HG02973 (cell line): ENCODE results near the gene BCAR3.

Experiments used
- ATAC-seq: cut with Tn5 transposase; IDR thresholded peaks from one replicate; pipeline ENCODE4 v1.9.1; 2021; ENCODE audit warnings: moderate library complexity; ENCODE audit not compliant: unreplicated experiment

Gene BCAR3

DNA sequence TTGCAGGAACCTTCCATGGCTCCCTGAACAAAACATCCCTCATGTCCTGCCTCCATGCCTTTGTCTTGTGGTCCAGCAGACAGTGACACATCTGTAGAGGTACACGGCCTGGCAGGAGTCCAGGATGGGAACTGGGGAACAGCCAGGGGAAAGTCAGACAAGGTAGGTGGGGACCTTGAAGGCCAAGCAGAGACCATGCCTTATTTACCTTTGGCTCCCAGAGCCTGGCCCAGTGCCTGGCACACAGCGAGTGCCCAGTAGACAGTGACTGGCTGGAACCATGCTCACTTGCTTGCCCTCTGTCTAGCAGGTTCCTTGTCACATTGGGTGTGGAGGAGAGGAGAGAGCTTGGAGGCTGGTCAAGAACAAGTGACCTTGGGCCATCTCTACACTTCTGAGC, 81.0 kb downstream of the BCAR3 start:
- ATAC-seq, result no peak

DNA sequence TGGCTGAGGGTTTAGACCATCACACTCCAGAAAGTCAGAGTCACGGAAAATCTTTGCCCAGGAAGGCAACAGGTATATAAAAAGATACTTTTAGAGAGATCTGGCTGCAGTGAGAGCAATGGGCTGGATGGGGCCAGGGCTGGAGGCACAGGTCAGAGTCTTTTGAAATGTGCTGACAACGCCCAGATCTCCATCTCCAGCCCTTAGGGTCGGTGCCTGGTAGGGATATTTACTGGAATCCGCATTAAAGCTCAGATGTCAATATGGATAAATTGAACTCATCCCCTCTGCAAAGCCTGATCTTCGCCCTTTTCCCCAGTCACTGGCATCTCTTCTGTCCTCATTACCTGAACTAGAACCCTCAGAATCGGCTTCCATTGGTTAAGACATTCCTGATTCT, 82.2 kb downstream of the BCAR3 start:
- no peak for ATAC-seq

DNA sequence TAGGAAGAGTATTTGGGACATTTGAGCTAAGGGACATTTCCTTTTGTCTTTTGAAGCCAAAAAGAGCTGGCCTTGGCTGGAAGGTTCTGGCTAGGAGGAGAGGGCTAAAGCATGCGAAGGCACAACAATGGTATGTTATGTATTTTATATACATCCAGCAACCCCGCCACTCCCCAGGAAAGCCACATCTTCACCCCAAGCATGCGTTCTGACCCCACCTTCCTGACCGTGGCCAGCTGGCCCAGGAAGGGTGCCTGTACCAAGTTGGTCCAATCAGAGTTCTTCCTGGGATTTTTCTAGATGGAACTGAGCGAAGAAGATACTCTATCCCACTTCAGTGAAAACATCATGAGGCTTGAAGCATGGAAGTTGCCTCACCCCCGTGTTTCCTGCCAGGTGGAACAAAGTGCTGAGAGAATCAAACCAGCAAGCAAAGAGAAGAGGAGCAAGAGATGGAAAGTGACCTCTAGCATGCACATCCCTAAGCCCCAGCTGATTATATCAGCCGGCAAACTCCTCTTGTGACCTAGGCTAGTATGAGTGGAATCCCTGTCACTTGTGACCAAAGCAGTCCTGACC, 82.7 kb downstream of the BCAR3 start:
- ATAC-seq, result no peak

DNA sequence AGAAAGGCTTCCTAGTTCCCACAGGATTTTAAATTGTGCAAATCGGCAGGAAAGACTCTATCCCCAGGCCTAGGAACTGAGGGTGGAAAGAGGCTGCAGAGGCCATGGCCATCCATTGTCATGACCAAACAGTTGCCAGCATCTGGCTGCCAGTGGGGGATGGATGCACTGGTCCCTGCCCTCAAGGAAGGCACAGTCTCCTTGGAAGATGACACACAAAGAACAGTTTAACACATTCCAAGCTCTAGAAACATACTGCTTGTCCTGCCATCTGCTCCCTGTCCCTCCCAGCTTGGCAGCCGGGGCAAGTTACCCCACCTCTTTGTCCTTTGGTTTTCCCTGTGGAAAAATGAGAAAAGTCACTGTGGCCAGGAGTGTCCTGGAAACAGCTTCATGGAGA, 83.2 kb downstream of the BCAR3 start:
- no peak for ATAC-seq

DNA sequence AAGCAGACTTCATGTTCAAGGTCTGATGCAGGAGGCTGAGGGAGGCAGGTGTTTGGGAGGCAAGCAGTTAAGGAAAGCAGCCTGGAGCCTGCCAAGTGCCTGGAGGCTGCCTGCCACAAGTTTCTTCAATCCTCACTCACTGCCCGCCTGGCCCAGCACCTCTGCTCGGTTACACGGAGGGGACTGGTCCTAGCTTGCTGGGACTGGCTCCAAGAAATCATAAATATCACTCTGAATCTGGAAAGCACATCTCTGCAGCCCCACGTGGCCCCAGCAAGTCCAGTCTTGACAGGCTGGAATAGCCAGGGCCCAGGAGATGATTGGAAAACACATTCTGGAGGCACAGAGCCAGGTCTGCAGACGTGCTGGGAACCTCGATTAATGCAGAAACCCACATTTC, 83.9 kb downstream of the BCAR3 start:
- no peak for ATAC-seq

DNA sequence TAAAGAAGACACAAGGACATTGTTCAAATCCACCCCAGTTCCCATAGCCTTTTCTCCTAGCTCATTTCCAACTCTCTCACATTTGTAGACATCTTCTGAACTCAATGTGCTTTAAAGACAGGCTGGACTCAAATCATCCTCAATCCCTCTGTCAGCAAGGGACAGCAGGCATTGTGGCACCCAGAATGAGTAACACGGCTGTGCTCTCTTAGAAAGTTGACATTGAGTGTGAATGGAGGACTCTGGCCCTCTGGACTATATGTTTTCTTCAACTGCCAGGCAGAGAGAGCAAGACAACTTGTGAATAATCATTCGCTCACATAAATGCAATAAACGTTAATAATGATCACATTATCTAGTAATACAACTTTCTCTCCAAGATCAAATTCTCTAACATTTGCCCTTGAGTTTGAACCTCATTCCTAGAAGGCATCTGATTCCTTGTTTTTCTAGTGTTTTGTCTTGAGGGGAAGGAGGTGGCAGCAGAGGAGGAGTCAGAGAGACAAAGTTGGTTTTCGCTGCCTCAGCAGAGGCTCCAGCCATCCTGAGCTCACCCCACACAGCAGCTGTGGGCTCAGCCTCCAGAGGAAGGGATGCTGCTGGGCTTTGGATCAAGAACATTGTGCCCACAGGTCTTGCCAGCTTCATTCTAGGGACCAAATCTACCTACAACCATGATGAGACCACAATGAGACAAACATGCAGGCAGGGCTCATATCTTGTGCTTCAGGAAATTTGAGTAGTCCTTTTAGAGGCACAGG, 85.1 kb downstream of the BCAR3 start:
- ATAC-seq, result no peak

DNA sequence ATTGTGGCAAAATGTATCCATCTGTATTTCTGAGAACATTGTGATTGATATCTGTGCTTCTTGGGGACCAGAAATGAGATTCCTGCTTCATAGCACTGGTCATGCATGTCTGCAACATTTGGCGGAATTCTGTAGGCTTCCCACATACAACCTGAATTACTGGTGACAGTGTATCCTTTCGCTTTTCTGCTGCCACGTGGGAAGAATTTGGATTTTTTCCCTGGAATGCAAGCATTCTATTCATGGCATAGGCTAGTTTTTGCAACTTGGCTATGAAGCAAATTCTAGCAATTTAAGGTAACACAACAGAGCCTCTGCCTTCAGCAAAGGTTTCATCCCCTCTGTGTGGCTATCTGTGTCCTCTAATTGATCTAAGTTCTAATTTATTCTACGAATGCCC, 85.9 kb downstream of the BCAR3 start:
- ATAC-seq, result no peak

DNA sequence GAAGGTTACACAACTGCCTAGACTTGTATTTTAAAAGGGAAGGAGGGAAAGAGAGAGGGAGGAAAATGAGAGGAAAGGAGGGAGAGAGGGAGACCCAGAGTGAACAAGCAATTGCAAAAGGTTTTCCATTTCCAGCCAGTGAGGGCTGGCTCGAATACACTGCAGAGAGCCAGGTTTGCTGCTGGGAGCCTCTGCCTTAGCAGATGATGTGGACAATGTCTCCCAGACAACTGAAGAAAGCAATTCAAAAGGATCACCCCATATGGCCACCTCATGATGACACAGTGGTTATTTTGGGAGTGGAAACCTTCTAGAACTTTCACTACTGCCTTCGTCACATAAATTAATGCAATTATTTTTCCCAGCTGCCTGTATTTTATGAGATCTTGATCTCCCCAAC, 86.4 kb downstream of the BCAR3 start:
- ATAC-seq, result no peak

DNA sequence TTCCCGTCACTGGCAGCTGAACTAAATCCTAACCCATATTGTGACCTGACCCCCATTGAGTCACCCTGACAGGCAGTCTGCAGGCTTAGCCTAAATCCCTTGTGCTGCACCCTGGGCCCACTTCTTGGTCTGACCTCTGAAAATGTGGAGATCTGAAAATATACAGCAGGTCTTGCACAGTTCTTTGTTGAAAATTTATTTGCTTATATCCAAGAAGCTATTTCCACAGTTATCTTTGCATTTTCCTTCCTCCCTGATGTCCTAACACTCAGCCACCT, 87.1 kb downstream of the BCAR3 start:
- ATAC-seq, result no peak

DNA sequence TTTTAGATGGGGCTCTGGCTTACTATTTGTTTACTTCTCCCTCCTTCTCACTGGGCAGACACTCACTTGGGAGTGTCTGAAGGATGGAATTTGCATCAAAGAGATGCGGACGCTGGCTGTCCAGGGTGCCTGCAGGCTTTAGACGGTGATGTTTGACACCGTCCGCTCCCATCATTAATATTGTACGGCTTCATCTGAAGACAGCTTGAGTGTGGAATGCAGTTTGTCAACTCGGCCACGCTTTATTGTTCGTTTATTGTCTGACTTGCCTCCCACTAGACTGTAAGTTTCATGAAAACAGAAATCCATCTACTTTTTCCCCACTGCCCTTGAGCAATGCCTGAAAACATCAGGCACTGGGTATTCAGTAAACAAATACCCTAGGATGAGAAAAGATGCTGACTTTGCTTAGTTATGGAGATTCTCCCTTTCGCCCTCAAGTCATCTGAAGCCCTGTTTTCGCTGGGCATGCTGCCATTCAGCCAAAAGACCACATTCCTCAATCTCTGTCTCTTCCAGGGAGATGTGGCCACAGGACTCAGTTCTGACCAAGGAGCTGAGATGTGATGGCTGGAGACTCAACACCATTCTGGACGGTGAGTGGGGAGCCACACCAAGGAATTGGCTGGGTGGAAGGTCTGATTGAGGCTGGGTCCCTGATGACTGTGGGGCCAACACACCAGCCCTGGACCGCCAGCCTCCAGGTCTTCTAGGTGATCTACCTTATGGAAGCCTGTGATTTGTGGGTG, 87.6 kb downstream of the BCAR3 start:
- no peak for ATAC-seq

DNA sequence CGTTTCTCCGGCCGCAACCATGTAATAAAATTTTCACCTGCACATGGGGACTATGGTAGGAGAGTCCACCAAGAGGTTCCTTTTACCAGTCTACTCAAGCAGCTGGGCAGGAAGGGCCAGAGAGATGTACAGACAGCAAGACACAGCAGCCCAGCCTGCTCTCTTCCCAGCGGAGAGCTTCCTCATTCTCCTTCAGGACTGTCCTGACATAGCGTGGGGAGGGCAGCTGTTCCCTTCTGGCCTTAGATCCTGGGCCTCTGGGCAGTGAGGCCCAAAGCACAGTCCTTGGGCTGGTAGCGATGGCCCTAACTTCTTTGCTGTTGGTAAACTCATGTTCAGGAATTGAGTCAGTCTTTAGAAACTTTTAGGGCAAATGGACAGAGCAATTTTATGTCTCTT, 89.1 kb downstream of the BCAR3 start:
- no peak for ATAC-seq

DNA sequence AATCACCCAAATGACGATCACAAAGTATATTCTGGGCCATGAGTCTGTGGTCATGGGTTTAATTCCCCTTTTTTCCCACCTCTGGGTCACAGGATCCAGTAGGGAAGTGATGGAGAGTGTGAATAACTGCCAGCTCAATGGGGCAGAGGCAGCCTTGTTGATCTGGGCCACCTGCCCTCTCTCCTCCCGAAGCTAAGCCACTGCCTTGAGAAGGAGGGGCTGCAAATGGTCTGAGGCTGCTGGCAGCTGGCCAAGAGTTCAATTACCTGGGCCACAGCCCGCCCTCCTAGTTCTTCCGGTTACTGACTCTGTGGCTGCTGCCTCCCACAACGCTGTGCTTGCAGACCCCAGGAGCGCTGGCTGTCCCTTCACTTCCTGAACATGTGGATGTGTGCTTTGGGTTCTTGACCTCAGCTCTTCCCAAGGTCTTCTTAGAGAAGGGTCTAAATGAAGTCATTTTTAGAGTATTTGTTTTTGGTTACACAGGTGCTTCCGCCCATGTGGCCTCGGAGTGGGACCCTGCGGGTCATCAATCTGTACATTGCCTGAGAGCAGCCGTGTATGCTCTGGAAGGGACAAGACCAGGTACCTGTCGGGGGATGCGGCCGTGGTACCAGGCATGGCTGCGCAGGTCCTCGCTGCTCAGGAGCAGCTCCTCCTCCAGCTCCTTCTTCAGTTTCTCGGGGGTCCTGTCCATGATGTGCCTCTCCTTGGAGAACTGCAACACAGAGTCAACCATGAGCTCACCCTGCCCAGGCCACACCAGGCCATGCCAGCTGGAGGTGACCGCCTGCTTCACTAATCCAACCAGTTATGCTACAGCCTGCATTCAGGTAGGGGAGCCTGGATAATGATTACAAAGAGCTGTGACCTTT, 89.7 kb downstream of the BCAR3 start:
- peak; percentile 85 for ATAC-seq

DNA sequence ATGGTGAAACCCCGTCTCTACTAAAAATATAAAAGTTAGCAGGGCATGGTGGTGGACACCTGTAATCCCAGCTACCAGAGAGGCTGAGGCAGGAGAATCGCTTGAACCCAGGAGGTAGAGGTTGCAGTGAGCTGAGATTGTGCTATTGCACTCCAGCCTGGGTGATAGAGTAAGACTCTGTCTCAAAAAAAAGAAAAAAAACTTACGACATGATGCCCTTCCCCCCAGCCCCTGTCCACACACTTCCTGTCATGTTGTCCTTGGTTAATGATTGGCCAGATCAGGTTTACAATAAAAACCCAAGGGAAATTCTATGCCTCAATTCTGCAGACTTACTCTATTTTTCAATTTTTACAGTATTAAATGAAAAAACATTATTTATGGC, 90.4 kb downstream of the BCAR3 start:
- peak; percentile 9 for ATAC-seq

DNA sequence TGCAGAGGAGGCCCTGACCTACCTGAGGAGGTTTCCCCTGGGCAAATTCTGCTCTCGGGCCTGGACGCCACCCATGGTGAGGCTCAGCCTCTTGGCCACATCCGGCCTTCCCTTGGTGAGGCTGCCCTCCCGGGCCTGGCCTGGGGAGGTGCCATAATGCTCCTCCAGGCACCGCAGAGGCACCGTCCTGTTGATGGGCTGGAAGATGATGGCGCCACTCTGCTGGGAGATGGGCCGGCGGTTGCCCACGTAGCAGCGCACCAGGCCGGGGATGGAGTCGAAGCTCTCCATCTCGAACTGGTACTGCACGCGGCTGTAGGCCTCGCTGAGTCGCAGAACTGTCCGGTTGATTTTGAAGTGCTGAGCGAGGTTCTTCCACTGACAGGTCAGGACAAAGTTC, 92.7 kb downstream of the BCAR3 start:
- ATAC-seq, result no peak

DNA sequence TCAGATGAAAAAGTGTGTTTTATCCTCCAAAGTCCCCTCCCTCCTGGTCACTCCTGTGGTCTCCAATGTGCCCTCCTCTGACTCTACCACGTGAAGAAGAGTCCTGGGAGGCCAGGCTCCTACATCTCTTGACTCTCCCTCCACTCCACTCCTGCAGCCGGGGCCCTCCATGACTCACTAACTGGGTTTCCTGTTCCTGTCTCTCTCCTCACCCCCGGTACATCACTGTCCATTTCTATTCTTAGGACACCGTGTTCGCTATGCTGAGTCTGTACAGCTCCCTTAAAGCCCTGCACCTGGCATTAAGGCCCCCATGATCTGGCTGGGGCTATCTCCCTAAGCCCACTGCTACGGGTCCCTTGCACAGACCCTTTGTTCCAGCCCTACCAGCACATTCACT, 93.4 kb downstream of the BCAR3 start:
- ATAC-seq, result no peak

DNA sequence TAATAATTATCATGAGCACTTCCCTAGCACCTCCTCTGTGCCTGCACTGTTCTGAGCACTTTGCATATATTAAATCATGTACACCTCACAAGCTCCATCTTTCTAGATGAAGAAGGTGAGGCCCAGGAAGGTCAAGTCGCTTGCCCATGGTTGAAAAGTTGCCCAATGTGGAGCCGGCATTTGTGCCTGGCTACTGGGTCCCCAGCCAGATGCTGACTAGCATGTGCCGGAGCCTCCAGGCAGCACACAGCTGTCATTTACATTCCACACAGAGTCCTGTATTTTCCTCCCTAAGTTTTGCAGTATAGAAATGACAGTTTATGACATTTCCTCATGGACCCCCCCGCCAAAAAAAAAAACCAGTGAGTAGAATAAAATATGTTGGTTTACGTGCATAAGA, 94.3 kb downstream of the BCAR3 start:
- ATAC-seq, result no peak

DNA sequence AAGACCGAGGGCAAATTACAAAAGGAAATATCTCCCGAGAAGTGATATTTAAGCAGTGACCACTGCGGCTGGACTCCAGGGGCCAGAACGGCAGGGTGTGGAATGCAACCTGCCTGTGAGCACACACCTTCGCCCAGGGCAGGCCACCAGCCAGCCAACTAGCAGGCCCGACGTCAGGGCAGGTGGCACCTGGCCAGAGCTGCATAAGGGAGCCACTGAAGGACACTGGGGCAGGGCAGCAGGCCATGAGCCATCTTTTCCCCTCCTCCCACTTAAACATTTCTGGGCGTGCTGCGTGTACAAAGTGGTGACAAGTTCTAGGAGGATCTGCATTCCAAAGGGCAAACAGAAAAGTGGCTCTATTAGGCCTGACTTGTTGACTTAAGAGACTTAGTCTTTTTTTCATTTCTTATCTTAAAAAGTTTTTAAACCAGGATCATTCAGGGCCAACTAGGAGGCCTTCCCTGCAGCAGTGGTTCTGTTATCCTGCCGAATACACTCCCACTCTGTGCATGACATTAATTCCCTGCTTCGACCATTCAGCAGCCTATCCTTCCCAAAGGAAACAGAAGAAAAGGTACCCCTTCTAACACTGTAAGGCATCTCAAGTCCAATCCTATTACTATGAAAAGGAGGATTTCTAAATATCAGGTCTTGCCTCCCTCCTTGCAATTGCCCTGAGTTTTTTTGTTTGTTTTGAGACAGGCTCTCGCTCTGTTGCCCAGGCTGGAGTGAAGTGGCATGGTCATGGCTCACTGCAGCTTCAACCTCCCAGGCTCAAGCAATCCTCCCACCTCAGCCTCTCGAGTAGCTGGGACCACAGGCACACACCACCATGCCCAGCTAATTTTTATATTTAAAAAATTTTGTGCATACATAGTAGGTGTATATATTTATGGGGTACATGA, 96.3 kb downstream of the BCAR3 start:
- ATAC-seq, result no peak

DNA sequence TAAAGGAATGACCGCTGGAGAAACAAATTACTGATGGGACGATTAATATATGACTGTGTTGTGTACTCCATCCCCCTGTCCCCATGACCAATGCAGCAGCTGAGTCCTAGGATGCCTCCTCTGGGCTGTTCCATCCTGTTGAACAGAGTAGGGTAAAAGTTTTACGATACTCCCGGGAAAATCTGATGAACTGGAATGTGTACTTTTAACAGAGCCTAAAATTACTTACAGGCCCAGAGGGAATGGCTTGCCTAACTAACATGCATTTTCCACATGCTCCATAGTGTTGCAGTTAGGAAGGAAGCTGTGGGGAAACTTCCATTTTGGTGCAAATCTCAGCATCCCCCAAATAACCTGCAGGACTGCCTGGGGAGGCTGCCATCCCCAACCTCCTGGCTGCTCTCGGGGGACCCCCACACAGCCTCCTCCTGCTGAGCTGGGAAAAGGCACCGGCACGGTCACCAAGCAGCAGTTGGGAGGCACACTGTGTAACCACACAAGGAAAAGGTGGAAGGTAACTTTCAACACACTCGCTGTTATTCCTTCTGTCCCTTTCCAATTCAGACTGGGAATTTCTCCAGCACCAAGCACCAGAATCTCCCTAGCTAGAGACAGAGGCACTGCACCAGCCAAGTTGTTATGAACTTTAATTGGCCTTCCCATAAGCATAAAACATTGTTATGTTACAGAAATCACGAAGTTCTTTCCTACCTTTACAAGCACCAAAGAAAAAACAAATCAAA, 97.2 kb downstream of the BCAR3 start:
- no peak for ATAC-seq

DNA sequence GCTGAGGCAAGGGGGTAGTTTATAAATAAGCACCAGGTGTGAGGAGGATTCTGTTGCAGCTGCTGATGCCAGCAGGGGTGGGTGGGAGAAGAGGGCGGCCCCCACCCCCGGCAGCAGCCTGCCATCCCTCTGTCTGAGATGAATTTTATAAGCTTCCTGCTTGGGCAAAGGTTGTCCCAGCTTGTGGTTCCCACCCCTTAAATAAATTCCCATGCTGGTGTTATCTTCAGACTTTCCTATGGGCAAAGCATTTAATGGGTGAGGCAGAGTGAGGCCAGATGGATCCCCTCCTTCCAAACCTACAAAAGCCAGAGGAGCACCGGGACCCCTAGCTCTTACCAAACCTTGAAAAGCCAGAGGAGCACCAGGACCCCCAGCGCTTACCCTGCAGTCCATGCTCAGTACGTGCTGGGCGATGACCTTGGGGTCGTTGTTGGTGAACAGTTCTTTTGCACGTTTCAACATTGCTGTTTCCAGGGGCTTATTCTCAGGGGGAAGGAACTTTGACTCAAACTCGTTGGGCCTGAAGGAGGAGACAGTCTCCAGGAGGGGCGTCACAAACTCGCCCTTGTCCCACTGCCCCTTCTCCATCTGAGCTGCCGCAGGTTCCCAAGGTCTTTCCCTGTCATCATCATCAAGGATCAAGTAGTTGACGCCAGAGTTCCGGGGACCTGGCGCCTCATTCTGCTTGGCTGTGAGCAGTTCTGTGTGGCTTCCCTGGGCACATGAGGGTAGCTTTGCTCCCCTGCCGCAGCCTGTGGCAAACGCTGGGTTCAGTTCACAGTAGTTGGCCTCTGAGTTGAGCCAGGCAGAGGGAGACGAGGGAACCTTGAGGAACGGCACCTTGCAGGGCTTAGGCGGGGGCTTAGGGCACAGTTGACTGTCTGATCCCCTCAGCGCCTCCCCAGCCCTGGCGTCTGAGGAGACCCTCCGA, 99.5 kb downstream of the BCAR3 start:
- ATAC-seq, result no peak
